Fibroblast of pulmonary artery (primary cell): Measurements from ENCODE around the gene PHF21B.

Experiments used
- DNase-seq: peaks from one replicate; pipeline ENCODE4 v3.0.0-alpha.2; 2010; ENCODE audit warnings: low read depth
- H3K4me3 ChIP-seq: replicated peaks from 2 replicates; pipeline ENCODE4 v1.5.1; 2011; ENCODE audit warnings: low read depth, mild to moderate bottlenecking, control low read depth, low read length, moderate library complexity
- TF ChIP-seq, protein P1 (sequence below): IDR thresholded peaks from 2 replicates; pipeline ENCODE4 v1.5.1; 2011; ENCODE audit warnings: mild to moderate bottlenecking, control low read depth, low read length, inconsistent platforms; ENCODE audit errors: missing control alignments

Gene PHF21B

DNA sequence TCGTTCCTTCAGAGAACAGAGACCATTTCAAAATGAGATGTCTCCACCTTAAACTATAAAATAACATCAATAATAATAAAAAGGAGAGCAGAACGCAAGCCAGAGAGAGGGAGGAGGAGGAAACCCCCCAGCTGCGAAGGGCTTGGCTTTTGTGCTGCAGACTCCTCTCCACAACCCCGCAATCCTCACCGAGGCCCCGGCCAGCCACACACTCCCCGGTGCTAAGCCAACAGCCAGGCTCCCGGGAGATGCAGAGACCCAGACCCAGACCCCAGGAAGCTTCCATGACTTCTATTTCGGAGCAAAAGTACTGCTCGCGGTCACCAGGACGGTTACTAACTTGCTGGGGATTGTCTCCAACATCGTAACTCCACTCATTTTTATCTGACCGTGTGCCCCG, 10.6 kb downstream of the PHF21B start:
- TF ChIP-seq, protein P1, sequence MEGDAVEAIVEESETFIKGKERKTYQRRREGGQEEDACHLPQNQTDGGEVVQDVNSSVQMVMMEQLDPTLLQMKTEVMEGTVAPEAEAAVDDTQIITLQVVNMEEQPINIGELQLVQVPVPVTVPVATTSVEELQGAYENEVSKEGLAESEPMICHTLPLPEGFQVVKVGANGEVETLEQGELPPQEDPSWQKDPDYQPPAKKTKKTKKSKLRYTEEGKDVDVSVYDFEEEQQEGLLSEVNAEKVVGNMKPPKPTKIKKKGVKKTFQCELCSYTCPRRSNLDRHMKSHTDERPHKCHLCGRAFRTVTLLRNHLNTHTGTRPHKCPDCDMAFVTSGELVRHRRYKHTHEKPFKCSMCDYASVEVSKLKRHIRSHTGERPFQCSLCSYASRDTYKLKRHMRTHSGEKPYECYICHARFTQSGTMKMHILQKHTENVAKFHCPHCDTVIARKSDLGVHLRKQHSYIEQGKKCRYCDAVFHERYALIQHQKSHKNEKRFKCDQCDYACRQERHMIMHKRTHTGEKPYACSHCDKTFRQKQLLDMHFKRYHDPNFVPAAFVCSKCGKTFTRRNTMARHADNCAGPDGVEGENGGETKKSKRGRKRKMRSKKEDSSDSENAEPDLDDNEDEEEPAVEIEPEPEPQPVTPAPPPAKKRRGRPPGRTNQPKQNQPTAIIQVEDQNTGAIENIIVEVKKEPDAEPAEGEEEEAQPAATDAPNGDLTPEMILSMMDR: no peak
- DNase-seq: no peak

DNA sequence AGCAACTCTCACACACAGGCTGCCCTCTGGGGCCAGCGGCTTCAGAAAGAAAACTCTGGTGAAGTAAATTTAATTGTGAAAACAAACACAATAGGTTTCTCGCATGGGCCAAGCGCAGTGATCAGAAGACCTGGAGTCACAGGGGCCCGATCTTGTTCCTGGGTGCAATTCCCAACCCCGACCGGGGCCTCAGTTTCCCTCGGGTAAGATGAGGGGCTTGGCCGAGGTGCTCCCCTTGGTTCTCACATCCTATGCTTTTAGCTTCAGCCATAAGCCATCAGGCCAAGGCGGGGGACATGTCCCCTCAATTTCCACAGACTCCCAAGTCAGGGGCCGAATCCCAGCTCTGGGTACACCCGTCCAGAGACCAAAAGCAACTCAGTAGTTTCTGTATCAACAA, 11.5 kb downstream of the PHF21B start:
- no peak for DNase-seq
- TF ChIP-seq, protein P1: no peak
- no peak overlapping the region for H3K4me3 ChIP-seq

More for the DNA sequence above, 10.6 kb downstream of the PHF21B start:
- no peak overlapping the region for H3K4me3 ChIP-seq

DNA sequence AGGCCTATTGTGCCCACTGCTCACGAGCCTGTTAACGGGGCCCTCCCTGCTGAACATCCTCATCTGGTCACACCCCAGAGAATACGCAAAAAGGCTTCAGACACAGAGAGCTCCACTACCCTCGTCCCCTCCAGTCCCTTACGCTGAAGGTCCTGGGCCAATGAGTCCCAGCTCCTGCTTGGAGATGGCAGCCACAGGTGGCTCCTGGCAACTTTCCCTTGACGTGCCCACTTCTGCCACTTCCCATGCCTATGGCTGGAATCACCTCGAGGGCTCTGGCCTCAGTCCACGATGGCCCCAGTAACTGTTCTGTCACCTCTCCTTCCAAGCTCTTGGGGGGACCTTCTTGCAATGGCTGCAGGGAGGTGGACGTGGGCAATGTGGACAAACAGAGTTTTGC, 12.7 kb downstream of the PHF21B start:
- no peak for DNase-seq
- TF ChIP-seq, protein P1: no peak
- H3K4me3 ChIP-seq: no peak overlapping the region

DNA sequence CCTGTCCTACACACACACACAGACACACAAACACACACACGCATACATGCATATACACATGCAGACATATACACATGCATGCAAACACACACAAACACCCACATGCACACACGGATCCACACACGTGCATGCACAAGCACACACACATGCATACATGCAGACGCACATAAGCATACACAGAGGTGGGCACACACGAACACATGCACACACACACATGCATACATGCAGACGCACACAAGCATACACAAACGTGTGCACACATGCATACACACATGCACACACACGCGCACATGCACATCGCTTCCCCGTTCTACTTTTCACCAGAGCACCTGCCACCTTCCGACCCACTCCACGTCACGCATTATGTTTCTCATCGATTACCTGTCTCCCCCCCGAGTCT, 13.2 kb downstream of the PHF21B start:
- TF ChIP-seq, protein P1: no peak
- DNase-seq: no peak

DNA sequence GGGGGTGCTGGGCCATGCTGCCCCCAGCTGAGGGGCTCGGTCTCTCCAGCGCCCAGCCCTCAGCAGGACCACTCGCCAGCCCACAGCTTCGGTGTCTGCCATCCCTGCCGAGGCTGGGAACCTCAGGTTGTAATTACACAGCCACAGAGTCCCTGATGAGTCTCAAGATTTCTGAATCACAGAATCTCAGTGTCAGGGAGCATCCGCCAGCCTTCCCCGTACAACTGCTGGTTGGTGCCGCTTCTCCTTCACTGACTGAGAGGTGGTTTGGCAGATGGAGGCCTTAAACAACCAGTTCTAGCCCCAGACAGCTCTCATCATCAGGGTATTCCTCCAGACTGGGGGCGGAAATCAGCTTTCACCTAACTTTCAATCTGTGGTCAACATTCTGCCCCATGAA, 13.7 kb downstream of the PHF21B start:
- no peak for DNase-seq
- H3K4me3 ChIP-seq: no peak overlapping the region
- TF ChIP-seq, protein P1: no peak

More for the DNA sequence above, 13.2 kb downstream of the PHF21B start:
- no peak overlapping the region for H3K4me3 ChIP-seq

DNA sequence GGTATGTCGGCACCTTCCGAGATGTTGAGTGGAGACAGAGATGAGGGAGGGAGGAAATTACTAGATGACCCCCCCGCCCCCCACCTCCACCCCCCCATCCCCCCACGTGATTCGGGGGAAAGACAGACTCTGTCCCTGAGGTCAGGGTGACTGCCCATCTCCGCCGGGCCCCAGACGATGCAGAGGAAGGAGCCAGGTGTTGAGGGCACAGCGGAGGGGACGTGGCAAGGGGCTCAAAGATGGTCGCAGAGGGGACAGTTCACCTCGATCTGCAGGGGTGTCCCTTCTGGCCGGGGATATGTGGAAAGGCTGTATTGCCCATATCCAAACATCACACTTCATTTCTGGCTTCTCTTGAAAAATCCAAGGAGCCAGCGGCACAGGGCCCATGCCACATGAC, 14.1 kb downstream of the PHF21B start:
- TF ChIP-seq, protein P1: no peak
- DNase-seq: no peak
- H3K4me3 ChIP-seq: no peak overlapping the region

DNA sequence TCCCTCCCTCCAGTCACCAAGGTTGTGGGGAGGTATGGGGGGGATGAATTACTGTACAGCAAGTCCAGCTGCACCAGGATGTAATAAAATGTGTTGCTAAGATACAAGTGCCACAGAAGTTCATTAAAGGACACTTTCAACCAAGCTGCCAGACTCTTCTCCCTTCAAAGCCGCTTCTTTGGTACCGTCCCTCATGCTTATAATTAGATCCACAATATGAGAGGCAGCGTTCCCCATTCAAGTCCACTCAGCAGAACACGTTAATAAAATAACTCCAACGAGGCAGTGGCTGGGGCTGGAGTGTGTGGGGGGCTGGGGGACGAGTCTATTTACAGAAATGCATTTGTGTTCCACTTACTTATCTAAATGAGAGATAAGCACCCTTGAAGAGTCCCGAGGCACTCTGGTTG, 14.7 kb downstream of the PHF21B start:
- DNase-seq: no peak
- H3K4me3 ChIP-seq: no peak overlapping the region
- TF ChIP-seq, protein P1: no peak
